ENCODE data around the gene GAREM1.

DNA sequence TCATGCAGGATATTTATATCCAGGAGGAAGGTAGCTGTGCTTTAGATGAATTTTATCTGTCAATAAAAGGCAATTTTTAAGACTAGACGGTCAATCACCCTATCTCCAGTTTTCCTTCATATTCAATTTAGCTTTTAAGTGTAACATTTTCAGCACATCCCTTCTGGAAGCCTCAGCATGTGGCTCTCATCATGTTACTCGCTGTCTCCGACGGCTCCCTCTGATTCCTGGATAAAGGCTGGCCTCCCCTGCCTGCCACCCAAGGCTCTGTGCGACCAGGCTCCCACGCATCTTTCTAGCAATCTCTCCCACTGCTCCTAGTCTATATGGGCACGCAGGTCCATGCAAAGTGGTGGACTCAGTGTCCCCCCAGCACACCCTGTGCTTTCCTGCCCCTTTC, 196.4 kb downstream of the GAREM1 start:
- TF ChIP-seq, protein P1, sequence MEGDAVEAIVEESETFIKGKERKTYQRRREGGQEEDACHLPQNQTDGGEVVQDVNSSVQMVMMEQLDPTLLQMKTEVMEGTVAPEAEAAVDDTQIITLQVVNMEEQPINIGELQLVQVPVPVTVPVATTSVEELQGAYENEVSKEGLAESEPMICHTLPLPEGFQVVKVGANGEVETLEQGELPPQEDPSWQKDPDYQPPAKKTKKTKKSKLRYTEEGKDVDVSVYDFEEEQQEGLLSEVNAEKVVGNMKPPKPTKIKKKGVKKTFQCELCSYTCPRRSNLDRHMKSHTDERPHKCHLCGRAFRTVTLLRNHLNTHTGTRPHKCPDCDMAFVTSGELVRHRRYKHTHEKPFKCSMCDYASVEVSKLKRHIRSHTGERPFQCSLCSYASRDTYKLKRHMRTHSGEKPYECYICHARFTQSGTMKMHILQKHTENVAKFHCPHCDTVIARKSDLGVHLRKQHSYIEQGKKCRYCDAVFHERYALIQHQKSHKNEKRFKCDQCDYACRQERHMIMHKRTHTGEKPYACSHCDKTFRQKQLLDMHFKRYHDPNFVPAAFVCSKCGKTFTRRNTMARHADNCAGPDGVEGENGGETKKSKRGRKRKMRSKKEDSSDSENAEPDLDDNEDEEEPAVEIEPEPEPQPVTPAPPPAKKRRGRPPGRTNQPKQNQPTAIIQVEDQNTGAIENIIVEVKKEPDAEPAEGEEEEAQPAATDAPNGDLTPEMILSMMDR (IDR thresholded peaks at IDR 0.05; ENCODE audit: low read length): no peak
- TF ChIP-seq EZH2 (IDR thresholded peaks at IDR 0.05; ENCODE audit: borderline replicate concordance, low read length): no peak
